Loucy (cell line): Measurements from ENCODE around the gene MINDY3.

ENCODE experiments used
- H2AFZ ChIP-seq: fragments of 200-600 bp; sonication (generic); 2 replicates; pipeline ENCODE4 v1.6.0; 2016; ENCODE audit warnings: antibody characterized with exemption, mild to moderate bottlenecking, low read length, moderate library complexity
- H3F3A ChIP-seq: fragments of 200-600 bp; 2 replicates; pipeline ENCODE4 v1.6.0; 2016; ENCODE audit warnings: antibody characterized with exemption, low read depth, mild to moderate bottlenecking
- H3K27me3 ChIP-seq: fragments of 200-600 bp; sonication (generic); 2 replicates; pipeline ENCODE4 v1.6.1; 2014; ENCODE audit warnings: low read length, mild to moderate bottlenecking; ENCODE audit not compliant: insufficient read depth, poor library complexity, severe bottlenecking
- H3K36me3 ChIP-seq: fragments of 200-600 bp; sonication (generic); 2 replicates; pipeline ENCODE4 v1.6.1; 2016; ENCODE audit warnings: low read length; ENCODE audit not compliant: insufficient read depth
- H3K4me1 ChIP-seq: fragments of 200-600 bp; sonication (generic); 2 replicates; pipeline ENCODE4 v1.5.1; 2014; ENCODE audit warnings: low read length, mild to moderate bottlenecking; ENCODE audit not compliant: insufficient read depth, poor library complexity, severe bottlenecking
- H3K4me2 ChIP-seq: fragments of 200-600 bp; sonication (generic); 2 replicates; pipeline ENCODE4 v1.6.0; 2014; ENCODE audit warnings: antibody characterized with exemption, low read length, low read depth, mild to moderate bottlenecking; ENCODE audit not compliant: poor library complexity, severe bottlenecking
- H3K4me3 ChIP-seq: fragments of 200-600 bp; sonication (generic); 2 replicates; pipeline ENCODE4 v1.5.1; 2014; ENCODE audit warnings: low read length, mild to moderate bottlenecking, mixed read lengths; ENCODE audit not compliant: poor library complexity, severe bottlenecking
- H3K79me2 ChIP-seq: fragments of 200-600 bp; sonication (generic); 2 replicates; pipeline ENCODE4 v1.6.1; 2014; ENCODE audit warnings: low read length; ENCODE audit not compliant: insufficient read depth
- H3K9ac ChIP-seq: fragments of 200-600 bp; sonication (generic); 2 replicates; pipeline ENCODE4 v1.6.0; 2014; ENCODE audit warnings: mild to moderate bottlenecking, low read depth, low read length, moderate library complexity; ENCODE audit not compliant: poor library complexity, severe bottlenecking
- H3K9me2 ChIP-seq: fragments of 200-600 bp; sonication (generic); replicated peaks from 2 replicates; pipeline ENCODE4 v1.6.1; 2016; ENCODE audit warnings: low read depth, low read length, mixed read lengths
- H3K9me3 ChIP-seq: fragments of 200-600 bp; sonication (generic); 2 replicates; pipeline ENCODE4 v1.6.1; 2014; ENCODE audit warnings: mild to moderate bottlenecking, antibody characterized with exemption, low read length, low read depth; ENCODE audit not compliant: insufficient read depth
- H4K20me1 ChIP-seq: fragments of 200-600 bp; sonication (generic); 2 replicates; pipeline ENCODE4 v1.6.0; 2014; ENCODE audit warnings: antibody characterized with exemption, low read length, mild to moderate bottlenecking; ENCODE audit not compliant: insufficient read depth, poor library complexity, severe bottlenecking
- CTCF ChIP-seq: fragments of 200-600 bp; sonication (generic); conservative IDR thresholded peaks from 2 replicates; pipeline ENCODE4 v1.5.1; 2014; ENCODE audit warnings: mild to moderate bottlenecking, antibody characterized with exemption, low read length
- EZH2phosphoT487 ChIP-seq: fragments of 200-600 bp; IDR thresholded peaks from 2 replicates; pipeline ENCODE4 v1.6.1; 2018; ENCODE audit warnings: antibody characterized with exemption, mild to moderate bottlenecking, moderate library complexity, borderline replicate concordance

Gene MINDY3

GRCh38 chr10:15881542-15881941 is 21.2 kb upstream of the MINDY3 start:
- no peak overlapping the region for H3K9ac ChIP-seq
- H3K9me2 ChIP-seq = no peaks in the 10 kb centered on the region
- no peaks in the 10 kb centered on the region for H4K20me1 ChIP-seq
- H2AFZ ChIP-seq = no peak overlapping the region
- no peak overlapping the region for H3K4me3 ChIP-seq
- no peak overlapping the region for H3K4me2 ChIP-seq
- H3K36me3 ChIP-seq = no peaks in the 10 kb centered on the region
- no peaks in the 10 kb centered on the region for H3F3A ChIP-seq
- no peaks in the 10 kb centered on the region for H3K79me2 ChIP-seq
- H3K27me3 ChIP-seq = no peaks in the 10 kb centered on the region
- TF ChIP-seq EZH2phosphoT487 (no peak), CTCF (no peak)
- H3K4me1 ChIP-seq = peaks cover 2% of the 10 kb centered on the region
- H3K9me3 ChIP-seq = no peaks in the 10 kb centered on the region

GRCh38 chr10:15879663-15880062 is 19.4 kb upstream of the MINDY3 start:
- no peaks in the 10 kb centered on the region for H3K9me3 ChIP-seq
- H3K9me2 ChIP-seq = no peaks in the 10 kb centered on the region
- H4K20me1 ChIP-seq = no peaks in the 10 kb centered on the region
- H3K4me2 ChIP-seq = no peak overlapping the region
- no peaks in the 10 kb centered on the region for H3K79me2 ChIP-seq
- no peak overlapping the region for H3K9ac ChIP-seq
- H3F3A ChIP-seq = no peaks in the 10 kb centered on the region
- H3K27me3 ChIP-seq = no peaks in the 10 kb centered on the region
- peaks cover 2% of the 10 kb centered on the region for H3K4me1 ChIP-seq
- TF ChIP-seq EZH2phosphoT487 = no peak
- TF ChIP-seq CTCF = no peak
- peak overlapping the region; percentile 65; the same call in 1 of the 2 replicates for H2AFZ ChIP-seq
- no peaks in the 10 kb centered on the region for H3K36me3 ChIP-seq
- no peak overlapping the region for H3K4me3 ChIP-seq

GRCh38 chr10:15879058-15879457 is 18.8 kb upstream of the MINDY3 start:
- Histone ChIP-seq H3K79me2 (no peaks in the 10 kb centered on the region), H4K20me1 (no peaks in the 10 kb centered on the region), H3K9me3 (no peaks in the 10 kb centered on the region), H2AFZ (no peak overlapping the region), H3K9me2 (no peaks in the 10 kb centered on the region), H3K27me3 (no peaks in the 10 kb centered on the region), H3K36me3 (no peaks in the 10 kb centered on the region), H3K4me1 (peaks cover 2% of the 10 kb centered on the region), H3K4me2 (no peak overlapping the region), H3F3A (no peaks in the 10 kb centered on the region), H3K9ac (no peak overlapping the region), H3K4me3 (no peak overlapping the region)
- TF ChIP-seq EZH2phosphoT487 (no peak), CTCF (peak; percentile 92)
